Mucosa of descending colon (tissue), 3 donors: ENCODE results near the gene TOB1. TPM values are rescaled to one million over a fixed set of nuclear protein-coding genes. Genes with fewer than 3 reads are reported as not detected.

ENCODE experiments used
- ATAC-seq: fragments of 200-7000 bp; cut with Tn5 transposase; one replicate; pipeline ENCODE4 v1.9.1; 2020; ENCODE audit warnings: mild to moderate bottlenecking, moderate library complexity
- DNase-seq, 3 donors: peaks; one replicate each; pipeline ENCODE4 v3.0.0-alpha.2; 2020
- H3K36me3 ChIP-seq: fragments of 200-600 bp; one replicate; pipeline ENCODE4 v1.8.0; 2021; ENCODE audit warnings: low read depth, mild to moderate bottlenecking
- H3K4me1 ChIP-seq: fragments of 200-600 bp; one replicate; pipeline ENCODE4 v1.8.0; 2021; ENCODE audit warnings: low read depth, mild to moderate bottlenecking
- H3K4me3 ChIP-seq: fragments of 200-600 bp; one replicate; pipeline ENCODE4 v1.8.0; 2021; ENCODE audit warnings: mild to moderate bottlenecking
- H3K9me3 ChIP-seq: fragments of 200-600 bp; one replicate; pipeline ENCODE4 v1.8.0; 2021; ENCODE audit warnings: mild to moderate bottlenecking
- CTCF ChIP-seq: fragments of 200-600 bp; IDR thresholded peaks from one replicate; pipeline ENCODE4 v1.8.0; 2022; ENCODE audit warnings: antibody characterized with exemption, mild to moderate bottlenecking
- intact Hi-C, 2 donors: fragments of 100-400 bp; cut with DNase I in 1 of 2; cut with micrococcal nuclease in 1 of 2; formaldehyde crosslinking; loops; one replicate each; pipeline versions ENCODE4 v1.11.0 to v1.11.1; 2022; cut with DNase I, micrococcal nuclease
- total RNA-seq, 3 donors: library from RNA; stranded (reverse); fragmentation: NEBNext Ultra II Directional in 2 of 3; extraction: Animal tissue kit (Norgen Biotek cat#: 25700) in 2 of 3; gene quantifications; one replicate each; pipeline versions ENCODE4 v1.2.1 to v1.2.4, GENCODE V29; 2021 to 2023
- donor health status: DM: no; HTN: no; CAD: no; lungs with moderate emphysema.
- donor health status: DM: no; HTN: no; CAD: no.
- donor health status: DM: no; HTN: yes; CAD: no.

The TOB1 gene
- total RNA-seq, 3 donors from 2014 or later = 120 to 156 (median 128) TPM

DNA sequence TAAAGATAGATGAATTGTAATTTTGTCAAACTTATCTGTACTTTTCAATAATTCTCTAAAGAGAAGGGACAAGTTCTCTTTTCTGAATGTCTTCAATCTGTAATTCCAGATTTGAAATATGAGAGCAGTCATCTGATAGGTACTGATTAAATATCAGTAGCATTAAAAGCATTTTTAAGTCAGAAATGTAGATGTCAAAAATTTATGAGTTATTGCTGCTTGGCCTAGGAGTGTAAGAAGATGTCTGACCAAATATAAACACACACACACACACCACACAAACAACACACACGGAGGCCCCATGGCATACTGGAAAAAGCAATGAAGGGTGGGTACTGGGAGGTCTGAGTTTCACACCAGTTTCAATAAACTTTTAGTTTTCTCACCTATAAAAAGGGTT, 2.4 kb upstream of the TOB1 start:
- no peaks in the 10 kb centered on the region for H3K9me3 ChIP-seq
- no peaks in the 10 kb centered on the region for H3K36me3 ChIP-seq
- TF ChIP-seq CTCF = no peak
- H3K4me3 ChIP-seq = no peak overlapping the region
- DNase-seq (no peak), ATAC-seq (no peak)
- H3K4me1 ChIP-seq = peaks cover 17% of the 10 kb centered on the region
- intact Hi-C loops = loop anchor here (5.0 to 10.0 kb wide), 2 partner anchors 46 to 79 kb away; no protein-coding TSS in a partner anchor

DNA sequence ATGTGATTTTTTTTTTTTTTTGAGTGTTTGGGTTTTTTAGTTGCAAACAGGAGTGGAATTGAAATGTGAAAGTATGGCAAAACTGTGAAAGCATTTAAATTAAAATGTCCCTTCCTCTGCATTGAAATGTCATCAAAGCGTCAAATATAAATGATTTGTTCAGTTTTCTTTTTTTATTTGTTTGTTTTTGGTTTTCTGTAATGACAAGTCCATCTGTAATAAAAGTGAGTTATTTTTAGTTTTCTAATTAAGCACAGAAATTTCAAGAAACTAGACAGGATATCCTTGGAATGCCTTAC, 1.9 kb upstream of the TOB1 start:
- Histone ChIP-seq H3K4me1 (peaks cover 17% of the 10 kb centered on the region), H3K4me3 (no peak overlapping the region), H3K36me3 (no peaks in the 10 kb centered on the region), H3K9me3 (no peaks in the 10 kb centered on the region)
- ATAC-seq (no peak), DNase-seq (no peak)
- intact Hi-C loops = loop anchor here (5.0 to 10.0 kb wide), 2 partner anchors 47 to 79 kb away; no protein-coding TSS in a partner anchor
- no peak for TF ChIP-seq CTCF

GRCh38 chr17:50867363-50868139, 1.4 kb upstream of the TOB1 start:
- H3K4me3 ChIP-seq = peak overlapping the region; percentile 95
- peak; percentile 70 for ATAC-seq
- peak; percentile 94 to 97 (median 96) for DNase-seq
- TF ChIP-seq CTCF = no peak
- peaks cover 18% of the 10 kb centered on the region for H3K4me1 ChIP-seq
- H3K9me3 ChIP-seq = no peaks in the 10 kb centered on the region
- no peaks in the 10 kb centered on the region for H3K36me3 ChIP-seq
- intact Hi-C loops = loop anchor here (5.0 to 10.0 kb wide), 2 partner anchors 47 to 80 kb away; no protein-coding TSS in a partner anchor

GRCh38 chr17:50866950-50867362, 802 bp upstream of the TOB1 start:
- ATAC-seq (peak; percentile 19), DNase-seq (peak in 2 of 3 donors; percentile 82 to 84)
- H3K36me3 ChIP-seq = no peaks in the 10 kb centered on the region
- intact Hi-C loops = loop anchor here (5.0 to 10.0 kb wide), 2 partner anchors 48 to 80 kb away; no protein-coding TSS in a partner anchor
- no peak for TF ChIP-seq CTCF
- peak overlapping the region; percentile 95 for H3K4me3 ChIP-seq
- H3K9me3 ChIP-seq = no peaks in the 10 kb centered on the region
- H3K4me1 ChIP-seq = peaks cover 24% of the 10 kb centered on the region

DNA sequence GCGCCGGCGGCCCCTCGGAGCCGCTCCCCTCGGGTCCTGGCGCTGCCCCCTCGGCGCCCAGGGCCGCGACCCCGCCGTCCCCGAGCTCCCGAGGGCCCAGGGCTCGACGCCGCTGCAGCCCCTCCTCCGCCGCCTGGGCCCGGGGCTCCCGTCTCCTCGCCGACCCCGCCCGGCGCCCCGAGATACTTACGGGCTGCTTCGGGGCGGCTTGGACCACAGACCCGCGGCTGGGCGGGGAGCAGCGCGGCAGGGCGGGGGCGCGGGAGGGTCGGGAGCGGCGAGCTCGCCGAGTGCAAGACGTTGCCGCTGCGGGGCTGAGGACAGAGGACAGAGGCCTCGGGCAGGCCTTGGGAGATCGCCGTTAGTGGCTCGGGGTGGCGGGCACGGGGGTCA, 290 bp downstream of the TOB1 start:
- ATAC-seq = no peak

More for the DNA sequence above, 290 bp downstream of the TOB1 start:
- TF ChIP-seq CTCF = no peak
- intact Hi-C loops = loop anchor here (5.0 to 10.0 kb wide), 2 partner anchors 49 to 81 kb away; no protein-coding TSS in a partner anchor
- no peaks in the 10 kb centered on the region for H3K9me3 ChIP-seq
- no peak for DNase-seq
- H3K36me3 ChIP-seq = no peaks in the 10 kb centered on the region
- peak overlapping the region; percentile 95 for H3K4me3 ChIP-seq
- peaks cover 26% of the 10 kb centered on the region for H3K4me1 ChIP-seq
